ENCODE measurements around the gene ABCC1. TPM values are rescaled to one million over a fixed set of nuclear protein-coding genes. Genes with fewer than 3 reads are reported as not detected.

The ABCC1 gene
- total and polyA plus RNA-seq, 2 of the 8 experiments (the other 6 are each of a cell fraction or from before 2014, with no cell fraction given), result 42.6 to 66.8 TPM

GRCh38 chr16:16138034-16138635 is 188.7 kb downstream of the ABCC1 start:
- H2BK20ac ChIP-seq (ENCODE audit: low read length), result no peak overlapping the region
- H4K8ac ChIP-seq (ENCODE audit: extremely low read depth, insufficient read depth, low read length), result no peak overlapping the region; the same call in 1 of the 2 replicates
- H3K18ac ChIP-seq (ENCODE audit: extremely low read depth, low read length), result no peak overlapping the region
- H3K36me3 ChIP-seq (ENCODE audit: control insufficient read depth in 2 of 4, insufficient read depth in 4 of 4, low read length in 3 of 4), result peaks cover 18 to 84% (median 47%) of the 10 kb centered on the region in 4 experiments
- H3K4ac ChIP-seq (replicated peaks; ENCODE audit: insufficient read length, low read depth, low read length), result no peak overlapping the region
- no peak overlapping the region for H3K4me2 ChIP-seq (ENCODE audit: insufficient read depth in 1 of 2, low read depth in 2 of 2, low read length in 2 of 2)
- no peak overlapping the region for H2BK12ac ChIP-seq (ENCODE audit: low read depth, low read length)
- 93% methylated on average over 15 of the region's 15 CpGs; no CpG with 5 or more reads in 1 of the 2 experiments for WGBS, 2 experiments (ENCODE audit: extremely low coverage in 1 of 2, insufficient coverage in 1 of 2, insufficient read length in 1 of 2, insufficient replicate concordance in 2 of 2, low coverage in 1 of 2, low lambda C conversion rate in 2 of 2, missing lambda C conversion rate in 1 of 2)
- H2BK120ac ChIP-seq (replicated peaks; ENCODE audit: low read depth, low read length), result no peak overlapping the region
- H4K5ac ChIP-seq (ENCODE audit: insufficient read length, low read depth, low read length), result no peak overlapping the region
- H3K23me2 ChIP-seq (ENCODE audit: low read depth, low read length), result no peaks in the 10 kb centered on the region
- H2AFZ ChIP-seq (ENCODE audit: low read length), result no peak overlapping the region
- H4K91ac ChIP-seq (replicated peaks; ENCODE audit: insufficient read length, low read length), result no peak overlapping the region
- ChIA-PET POLR2A (ENCODE audit: partially characterized antibody) (interaction anchor here (1.3 kb wide), 1 partner anchor 10 kb away, joined by 4 read pairs; no protein-coding TSS in a partner anchor), CTCF (ENCODE audit: partially characterized antibody) (interaction anchor here (2.1 kb wide), 1 partner anchor 12 kb away, joined by 12 read pairs; no protein-coding TSS in a partner anchor)
- no peak overlapping the region for H2AK5ac ChIP-seq (ENCODE audit: low read depth, low read length)
- H3K14ac ChIP-seq (ENCODE audit: insufficient read length), result no peak overlapping the region
- H3K9me3 ChIP-seq (ENCODE audit: insufficient read depth in 2 of 2, low read depth in 1 of 2, low read length in 1 of 2), result no peaks in the 10 kb centered on the region
- no peak overlapping the region for H3K56ac ChIP-seq (replicated peaks; ENCODE audit: insufficient read length, low read depth, low read length)
- H3K79me2 ChIP-seq (ENCODE audit: control insufficient read depth in 1 of 2, insufficient read depth in 2 of 2, low read length in 2 of 2), result no peaks in the 10 kb centered on the region
- no peak for FAIRE-seq
- no peaks in the 10 kb centered on the region for H3K27me3 ChIP-seq (replicated peaks in 1 of 4; ENCODE audit: control insufficient read depth in 3 of 4, extremely low read depth in 1 of 4, insufficient read depth in 3 of 4, low read length in 3 of 4)
- no peaks in the 10 kb centered on the region; a peak in 1 of 7 replicates for H3K4me1 ChIP-seq (replicated peaks in 1 of 4; ENCODE audit: control insufficient read depth in 3 of 4, insufficient read depth in 4 of 4, low read length in 3 of 4)
- no peak overlapping the region for H3K9ac ChIP-seq (replicated peaks in 1 of 4; ENCODE audit: extremely low read depth in 1 of 4, low read depth in 3 of 4, low read length in 3 of 4)
- H2BK15ac ChIP-seq (ENCODE audit: low read length), result no peak overlapping the region
- H4K20me1 ChIP-seq (replicated peaks in 1 of 2; ENCODE audit: control insufficient read depth in 1 of 2, insufficient read depth in 2 of 2, low read length in 2 of 2), result peaks cover 0 to 4% of the 10 kb centered on the region in 2 experiments
- no peaks in the 10 kb centered on the region for H3K79me1 ChIP-seq (ENCODE audit: low read depth, low read length)
- H3K27ac ChIP-seq (ENCODE audit: low read depth, low read length), result no peak overlapping the region
- no peak overlapping the region for H2BK5ac ChIP-seq (ENCODE audit: low read depth, low read length)
- no peak overlapping the region for H3K23ac ChIP-seq (ENCODE audit: insufficient read length)
- no peak overlapping the region for H3K4me3 ChIP-seq (ENCODE audit: extremely low read depth in 1 of 4, insufficient read depth in 2 of 4, low read depth in 3 of 4, low read length in 4 of 4)
- no peak for DNase-seq (ENCODE audit: low read depth in 1 of 2, low spot score in 2 of 2)
- TF ChIP-seq POLR2A (IDR thresholded peaks at IDR 0.05; ENCODE audit: control extremely low read depth in 1 of 2, low read depth in 2 of 2, low read length in 2 of 2), result no peak
- TF ChIP-seq PHF8 (conservative IDR thresholded peaks at IDR 0.05; ENCODE audit: low read depth, low read length), result no peak
- TF ChIP-seq KDM5A (IDR thresholded peaks at IDR 0.05; ENCODE audit: low read length), result no peak
- no peak for TF ChIP-seq KDM4A (IDR thresholded peaks at IDR 0.05; ENCODE audit: low read depth, low read length, severe bottlenecking)
- TF ChIP-seq FOSL1 (IDR thresholded peaks at IDR 0.05; ENCODE audit: insufficient read depth, low read depth, low read length), result no peak
- no peak for TF ChIP-seq SUZ12 (IDR thresholded peaks at IDR 0.05; ENCODE audit: low read length)
- TF ChIP-seq CHD1 (IDR thresholded peaks at IDR 0.05; ENCODE audit: low read depth, low read length), result no peak
- no peak for TF ChIP-seq BRCA1 (IDR thresholded peaks at IDR 0.05; ENCODE audit: low read depth, low read length)
- TF ChIP-seq RBBP5 (IDR thresholded peaks at IDR 0.05; ENCODE audit: borderline replicate concordance, low read depth, low read length), result no peak
- TF ChIP-seq ATF2 (IDR thresholded peaks at IDR 0.05; ENCODE audit: low read length), result no peak
- TF ChIP-seq TAF1 (IDR thresholded peaks at IDR 0.05; ENCODE audit: low read depth, low read length), result no peak
- no peak for TF ChIP-seq GTF2F1 (IDR thresholded peaks at IDR 0.05; ENCODE audit: borderline replicate concordance, low read depth, low read length)
